ENCODE measurements around the gene BAHD1.

BAHD1 gene

GRCh38 chr15:40456738-40457137 lies 16.0 kb downstream of the BAHD1 start:
- no peaks in the 10 kb centered on the region for H3K27me3 ChIP-seq (ENCODE audit: insufficient read depth, poor library complexity, severe bottlenecking)
- H3K27ac ChIP-seq (replicated peaks): no peak overlapping the region
- H3K4me3 ChIP-seq (replicated peaks; ENCODE audit: insufficient read depth, low read length): no peak overlapping the region
- no peak for TF ChIP-seq SPI1 (IDR thresholded peaks at IDR 0.05; ENCODE audit: borderline replicate concordance, low read depth)
- no peak for DNase-seq (ENCODE audit: low read depth in 1 of 2, low spot score in 1 of 2)

DNA sequence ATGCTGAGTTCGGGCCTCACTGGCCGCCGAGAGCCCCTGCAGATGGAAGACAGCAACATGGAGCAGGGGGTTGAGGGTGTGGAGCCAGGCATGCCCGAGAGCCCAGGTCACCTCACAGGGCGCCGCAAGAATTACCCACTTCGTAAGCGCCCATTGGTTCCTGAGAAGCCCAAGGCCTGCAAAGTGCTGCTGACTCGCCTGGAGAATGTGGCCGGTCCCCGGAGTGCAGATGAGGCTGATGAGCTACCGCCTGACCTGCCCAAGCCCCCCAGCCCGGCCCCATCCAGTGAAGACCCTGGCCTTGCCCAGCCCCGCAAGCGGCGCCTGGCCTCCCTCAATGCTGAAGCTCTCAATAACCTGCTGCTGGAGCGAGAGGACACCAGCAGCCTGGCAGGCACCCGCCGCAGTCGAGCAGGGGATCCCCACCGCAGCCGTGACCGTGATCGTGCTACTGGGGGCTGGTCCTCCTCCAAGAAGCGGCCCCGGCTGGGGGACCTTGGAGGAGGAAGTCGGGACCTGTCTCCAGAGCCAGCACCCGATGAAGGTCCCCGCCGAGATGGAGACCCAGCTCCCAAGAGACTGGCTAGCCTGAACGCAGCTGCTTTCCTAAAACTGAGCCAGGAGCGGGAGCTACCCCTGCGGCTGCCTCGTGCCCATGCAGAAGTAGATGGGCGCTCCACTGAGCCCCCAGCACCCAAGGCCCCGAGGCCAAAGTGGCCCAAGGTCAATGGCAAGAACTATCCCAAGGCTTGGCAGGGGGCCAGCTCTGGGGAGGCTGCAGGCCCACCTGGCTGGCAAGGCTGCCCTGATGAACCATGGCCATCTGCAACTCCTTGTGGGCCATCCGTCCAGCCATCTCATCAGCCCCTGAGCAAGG lies 18.0 kb downstream of the BAHD1 start:
- Histone ChIP-seq H3K27me3 (ENCODE audit: insufficient read depth, poor library complexity, severe bottlenecking) (no peaks in the 10 kb centered on the region), H3K4me3 (replicated peaks; ENCODE audit: insufficient read depth, low read length) (no peak overlapping the region), H3K27ac (replicated peaks) (no peak overlapping the region)
- DNase-seq (ENCODE audit: low read depth in 1 of 2, low spot score in 1 of 2): no peak
- no peak for TF ChIP-seq POLR2AphosphoS5 (IDR thresholded peaks at IDR 0.05; ENCODE audit: low read depth)
- TF ChIP-seq GABPA (IDR thresholded peaks at IDR 0.05; ENCODE audit: low read depth): no peak
- no peak for TF ChIP-seq REST (IDR thresholded peaks at IDR 0.05; ENCODE audit: insufficient replicate concordance, low read depth)
- TF ChIP-seq SPI1 (IDR thresholded peaks at IDR 0.05; ENCODE audit: borderline replicate concordance, low read depth): no peak
- TF ChIP-seq CTCF (IDR thresholded peaks at IDR 0.05; ENCODE audit: insufficient read depth, low read length): no peak

GRCh38 chr15:40459391-40460015 lies 18.8 kb downstream of the BAHD1 start:
- Histone ChIP-seq H3K27me3 (ENCODE audit: insufficient read depth, poor library complexity, severe bottlenecking) (no peaks in the 10 kb centered on the region), H3K4me3 (replicated peaks; ENCODE audit: insufficient read depth, low read length) (no peak overlapping the region), H3K27ac (replicated peaks) (no peak overlapping the region)
- TF ChIP-seq REST (IDR thresholded peaks at IDR 0.05; ENCODE audit: insufficient replicate concordance, low read depth): no peak
- TF ChIP-seq POLR2AphosphoS5 (IDR thresholded peaks at IDR 0.05; ENCODE audit: low read depth): no peak
- no peak for TF ChIP-seq CTCF (IDR thresholded peaks at IDR 0.05; ENCODE audit: insufficient read depth, low read length)
- no peak for TF ChIP-seq SPI1 (IDR thresholded peaks at IDR 0.05; ENCODE audit: borderline replicate concordance, low read depth)
- no peak for DNase-seq (ENCODE audit: low read depth in 1 of 2, low spot score in 1 of 2)

DNA sequence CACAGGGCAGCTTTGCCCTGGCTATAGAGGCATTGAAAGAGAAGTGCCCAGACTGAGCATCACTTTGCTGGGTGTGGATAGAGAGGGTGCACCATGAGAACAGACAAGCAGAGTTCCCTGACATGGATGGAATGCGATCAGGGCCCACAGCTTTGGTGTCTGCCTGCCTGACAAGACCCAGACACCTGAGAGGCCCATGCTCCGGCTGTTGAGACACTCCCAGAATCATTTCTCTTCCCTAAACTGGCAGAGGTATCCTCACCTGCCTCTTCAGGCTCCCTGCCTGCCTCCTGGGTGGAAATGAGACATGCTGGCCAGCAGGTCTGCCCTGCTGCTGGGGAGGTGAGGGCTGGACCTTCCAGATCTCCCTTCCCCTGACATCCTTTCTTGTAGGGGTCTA lies 19.7 kb downstream of the BAHD1 start:
- Histone ChIP-seq H3K27me3 (ENCODE audit: insufficient read depth, poor library complexity, severe bottlenecking) (no peaks in the 10 kb centered on the region), H3K4me3 (replicated peaks; ENCODE audit: insufficient read depth, low read length) (no peak overlapping the region), H3K27ac (replicated peaks) (no peak overlapping the region)
- DNase-seq (ENCODE audit: low read depth in 1 of 2, low spot score in 1 of 2): no peak
- no peak for TF ChIP-seq GABPA (IDR thresholded peaks at IDR 0.05; ENCODE audit: low read depth)
- TF ChIP-seq CTCF (IDR thresholded peaks at IDR 0.05; ENCODE audit: insufficient read depth, low read length): no peak
- no peak for TF ChIP-seq REST (IDR thresholded peaks at IDR 0.05; ENCODE audit: insufficient replicate concordance, low read depth)
